CD4-positive, alpha-beta T cell treated with Interleukin-6 at 100 ng/mL for 8 hours (primary cell): ENCODE measurements around the gene MGST2.
"Not testable (repeated sequence)": the region's sequence is repeated elsewhere in the genome, so short reads cannot be mapped to it uniquely, and the experiment has no call there.

Source experiments
- DNase-seq: peaks from one replicate; pipeline ENCODE4 v3.0.0-alpha.2; 2020; ENCODE audit warnings: mixed read lengths, low spot score

Gene MGST2

DNA sequence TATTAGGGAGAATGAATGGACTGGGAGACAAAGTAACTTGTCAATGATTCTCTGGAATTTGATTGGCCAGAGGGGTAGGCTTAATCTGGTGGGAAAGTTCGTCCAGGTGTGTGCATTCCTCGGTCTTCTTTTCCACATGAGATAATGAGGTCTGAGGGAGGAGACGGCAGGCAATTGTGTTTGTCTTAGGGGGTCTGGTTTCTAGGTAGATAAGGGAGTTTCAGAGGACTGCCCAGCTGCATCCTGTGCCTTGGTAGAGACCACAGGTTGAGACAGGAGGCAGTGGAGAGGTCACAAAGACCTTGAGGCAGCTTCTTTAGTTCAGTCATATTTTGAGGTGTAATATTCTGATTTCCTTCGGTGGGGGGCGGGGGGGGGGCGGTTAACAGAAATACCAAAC lies 4.3 kb downstream of the MGST2 start:
- DNase-seq: no peak

DNA sequence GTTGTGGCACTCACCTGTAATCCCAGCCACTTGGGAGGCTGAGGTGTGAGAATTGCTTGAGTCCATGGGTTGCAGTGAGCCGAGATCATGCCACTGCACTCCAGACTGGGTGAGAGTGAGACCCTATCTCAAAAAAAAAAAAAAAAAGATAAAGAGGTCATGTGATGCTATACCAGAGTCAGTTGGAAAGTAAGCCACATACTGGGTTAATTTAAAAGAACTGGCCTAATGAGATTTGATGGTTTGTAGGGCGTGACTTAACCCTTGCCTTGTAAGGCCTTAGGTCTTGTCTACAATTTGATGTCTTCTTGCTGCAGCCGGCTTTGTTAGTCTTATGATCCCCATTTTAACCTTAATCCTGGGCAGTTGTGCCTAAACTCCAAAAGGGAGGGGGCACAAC lies 5.2 kb downstream of the MGST2 start:
- DNase-seq: no peak

DNA sequence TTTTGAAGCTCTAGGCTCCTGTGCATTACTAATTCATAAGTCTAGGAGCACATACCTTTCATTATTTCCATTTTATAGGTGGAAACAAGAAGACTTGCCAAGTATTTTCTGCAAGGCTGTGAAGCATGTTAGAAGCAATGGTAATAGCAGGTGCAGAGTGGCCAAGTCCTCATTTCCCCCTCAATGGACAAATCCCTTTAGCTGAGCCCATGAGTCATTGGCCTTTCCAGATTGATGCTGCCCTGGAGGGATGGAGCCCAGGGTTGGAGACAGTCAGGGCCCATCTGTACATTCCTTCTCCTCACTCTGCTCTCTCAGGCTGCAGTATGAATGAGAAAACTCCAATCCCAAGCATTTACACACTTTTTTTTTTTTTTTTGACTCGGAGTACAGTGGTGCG lies 6.6 kb downstream of the MGST2 start:
- DNase-seq: no peak

DNA sequence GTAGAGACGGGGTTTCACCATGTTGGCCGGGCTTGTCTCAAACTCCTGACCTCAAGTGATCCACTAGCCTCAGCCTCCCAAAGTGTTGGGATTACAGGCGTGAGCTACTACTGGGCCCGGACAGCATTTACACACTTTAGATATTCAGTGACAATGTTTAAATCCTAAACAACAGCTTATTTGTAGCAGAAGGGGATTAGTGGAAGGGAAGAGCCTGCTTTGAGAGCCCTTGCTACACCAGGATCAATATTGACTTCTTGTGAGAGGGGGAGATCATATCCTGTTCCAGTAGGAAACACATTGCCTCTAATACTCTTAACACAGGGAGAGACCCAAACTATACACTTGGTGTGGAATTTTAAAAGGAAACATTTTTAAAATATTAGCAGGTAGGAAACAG lies 7.1 kb downstream of the MGST2 start:
- DNase-seq: no peak

DNA sequence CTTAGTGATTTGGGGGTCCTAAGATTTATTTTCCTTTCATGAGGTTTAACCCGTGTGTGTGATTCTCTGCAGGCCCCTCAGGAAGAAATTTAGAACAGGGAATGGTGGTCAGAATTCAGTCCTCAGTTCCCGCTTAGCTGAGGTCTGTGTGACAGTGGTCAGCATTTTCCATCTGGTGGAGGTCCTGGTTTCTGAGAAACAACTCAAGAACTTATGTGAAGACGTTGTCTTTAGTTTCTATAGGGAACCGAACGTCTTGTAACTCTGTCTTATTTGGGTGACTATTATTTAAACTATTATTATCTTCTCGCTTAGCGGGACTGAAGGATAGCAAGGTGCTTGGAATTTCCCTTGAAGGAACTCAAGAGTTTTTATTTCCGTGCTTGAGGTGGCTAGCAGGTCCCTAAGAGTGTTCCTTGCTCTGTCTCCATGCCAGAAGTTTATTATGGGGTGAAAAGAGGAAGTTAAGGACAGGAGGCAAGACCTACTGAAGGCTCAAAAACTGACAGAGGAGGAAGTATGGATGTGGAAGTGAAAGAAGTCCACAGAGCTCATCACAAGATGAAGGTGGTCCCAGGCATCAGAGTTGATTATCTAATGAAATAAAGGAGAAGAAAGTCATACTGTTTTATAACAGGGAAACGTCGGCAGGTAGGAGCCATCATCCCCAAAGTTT lies 9.4 kb downstream of the MGST2 start:
- no peak for DNase-seq

DNA sequence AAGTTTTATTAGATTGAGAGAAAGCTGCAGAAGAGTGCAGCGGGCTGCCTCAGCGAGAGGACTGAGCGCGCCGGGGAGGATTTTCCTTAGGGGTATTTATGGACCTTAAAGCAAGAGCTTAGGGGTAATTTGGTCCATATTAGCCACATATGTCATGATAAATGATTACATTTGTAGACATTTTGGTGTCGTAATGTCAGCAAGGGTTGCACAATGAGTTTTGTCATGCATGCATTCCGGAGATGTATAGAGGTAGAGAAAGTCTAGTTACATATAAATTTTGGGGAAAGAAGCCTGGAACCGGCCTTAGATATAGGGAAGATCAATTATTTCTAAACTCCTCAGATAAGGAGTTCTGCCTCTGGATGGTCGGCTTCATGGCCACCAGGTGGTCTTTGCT lies 10.0 kb downstream of the MGST2 start:
- no peak for DNase-seq

DNA sequence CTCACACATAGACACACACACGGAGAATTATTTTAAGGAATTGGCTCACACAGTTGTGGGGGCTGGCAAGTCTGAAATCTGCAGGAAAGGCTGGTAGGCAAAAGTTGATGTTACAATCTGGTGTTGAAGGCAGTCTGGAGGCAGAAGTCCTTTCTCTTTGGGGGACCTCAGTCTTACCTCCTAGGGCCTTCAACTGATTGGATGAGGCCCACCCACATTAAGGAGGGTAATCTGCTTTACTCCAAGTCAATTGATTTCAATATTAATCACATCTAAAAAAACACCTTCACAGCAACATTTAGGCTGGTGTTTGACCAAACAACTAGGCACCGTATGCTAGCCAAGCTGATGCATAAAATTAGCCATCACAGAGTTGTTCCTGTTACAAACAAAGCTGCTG lies 10.7 kb downstream of the MGST2 start:
- no peak for DNase-seq

DNA sequence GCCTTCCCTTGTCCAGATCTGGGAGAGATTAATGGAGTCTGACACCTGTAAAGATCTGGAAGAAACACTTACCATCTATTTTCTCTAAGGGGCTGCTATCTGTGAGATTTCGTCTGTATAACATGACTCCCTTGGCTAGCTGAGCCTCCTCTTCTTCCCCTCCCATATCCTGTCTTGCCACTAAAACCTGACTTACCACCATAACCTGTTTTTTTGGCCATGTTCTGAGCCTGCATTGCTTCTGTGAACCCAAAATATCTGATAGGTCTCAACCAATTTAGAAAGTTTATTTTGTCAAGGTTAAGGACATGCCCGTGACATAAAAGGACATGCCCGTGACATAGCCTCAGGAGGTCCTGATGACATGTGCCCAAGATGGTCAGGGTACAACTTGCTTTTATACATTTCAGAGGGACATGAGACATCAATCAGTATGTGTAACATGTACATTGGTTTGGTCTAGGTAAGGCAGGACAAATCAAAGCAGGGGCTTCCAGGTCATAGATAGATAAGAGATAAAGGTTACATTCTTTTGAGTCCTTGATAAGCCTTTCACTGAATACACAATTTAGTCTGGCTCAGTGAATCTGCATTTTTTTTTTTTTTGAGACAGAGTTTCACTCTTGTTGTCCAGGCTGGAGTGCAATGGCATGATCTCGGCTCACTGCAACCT lies 11.4 kb downstream of the MGST2 start:
- no peak for DNase-seq

DNA sequence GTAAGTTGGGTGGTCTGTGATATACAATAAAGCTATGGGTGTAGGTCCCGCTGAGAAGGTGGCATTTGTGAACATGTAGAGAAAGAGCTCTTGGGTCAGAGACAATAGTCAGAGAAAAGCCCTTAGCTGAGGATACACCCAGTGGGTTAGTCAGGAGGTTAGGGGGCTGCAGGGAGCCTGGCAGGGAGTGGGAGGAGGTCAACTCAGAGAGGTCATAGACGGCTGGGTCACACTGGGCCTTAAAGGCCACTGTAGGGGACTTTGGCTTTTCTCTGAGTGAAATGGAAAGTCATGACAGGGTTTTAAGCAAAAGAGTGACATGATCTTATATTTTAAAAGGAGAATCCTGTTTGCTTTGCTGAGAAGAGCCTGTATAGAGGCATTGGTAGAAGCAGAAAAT lies 16.7 kb downstream of the MGST2 start:
- DNase-seq: no peak

DNA sequence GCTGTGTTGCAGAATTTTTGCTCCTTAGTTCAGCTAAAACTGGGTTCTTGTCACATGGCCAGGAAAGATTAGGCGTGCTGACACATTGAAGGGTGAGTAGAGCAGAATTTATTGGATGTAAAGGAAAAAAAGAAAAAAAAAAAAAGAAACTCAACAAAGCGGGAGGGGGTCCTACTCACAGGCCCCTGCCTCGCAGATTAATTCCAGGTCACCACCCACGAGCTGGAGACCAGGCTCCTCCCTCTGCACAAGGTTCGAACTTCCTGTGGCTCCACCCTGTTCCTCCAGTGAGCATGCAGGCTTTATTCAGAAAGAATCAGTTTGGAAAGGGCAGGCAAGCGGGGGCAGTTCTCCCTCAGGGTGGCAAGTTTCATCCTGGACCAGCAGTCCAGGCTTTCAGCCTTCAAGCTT lies 17.1 kb downstream of the MGST2 start:
- DNase-seq: no peak

DNA sequence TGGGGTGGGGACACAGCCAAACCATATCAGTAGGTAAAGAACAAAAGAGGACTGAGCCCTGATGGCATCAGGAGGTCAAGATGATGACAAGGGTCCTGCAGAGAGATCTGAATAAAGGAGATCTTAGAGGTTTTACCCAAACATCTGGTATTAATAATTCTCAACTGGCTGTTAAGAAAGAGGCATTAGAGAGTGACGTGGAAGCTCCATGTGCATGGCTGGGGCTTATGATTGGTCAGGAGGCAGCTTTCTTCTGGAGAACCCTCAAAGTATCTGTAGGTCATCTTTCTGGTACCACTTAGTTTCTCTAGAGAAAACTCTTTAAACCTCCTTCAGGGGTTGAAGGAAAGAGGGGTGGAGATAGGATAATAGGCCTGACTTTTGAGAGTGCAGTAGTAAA lies 18.7 kb downstream of the MGST2 start:
- DNase-seq: no peak

DNA sequence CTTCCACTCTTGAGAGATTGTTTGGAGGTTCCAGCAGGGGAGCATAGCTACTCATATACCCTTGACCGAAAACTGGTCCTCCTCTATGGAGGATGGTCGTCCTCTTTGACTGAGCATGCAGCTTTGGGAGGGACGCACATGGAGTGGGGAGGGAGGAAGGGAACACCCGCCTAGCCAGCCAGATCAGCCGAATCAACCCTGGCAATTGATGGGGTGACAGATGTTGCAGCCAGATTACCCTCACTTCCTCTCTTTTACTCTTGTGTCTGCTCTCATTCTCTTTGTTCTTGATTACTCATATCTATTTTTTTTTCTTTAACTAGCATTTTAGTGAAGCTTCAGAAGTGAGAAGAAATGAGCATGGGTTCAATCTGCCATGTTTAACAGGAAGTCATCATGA lies 19.6 kb downstream of the MGST2 start:
- DNase-seq: no peak

DNA sequence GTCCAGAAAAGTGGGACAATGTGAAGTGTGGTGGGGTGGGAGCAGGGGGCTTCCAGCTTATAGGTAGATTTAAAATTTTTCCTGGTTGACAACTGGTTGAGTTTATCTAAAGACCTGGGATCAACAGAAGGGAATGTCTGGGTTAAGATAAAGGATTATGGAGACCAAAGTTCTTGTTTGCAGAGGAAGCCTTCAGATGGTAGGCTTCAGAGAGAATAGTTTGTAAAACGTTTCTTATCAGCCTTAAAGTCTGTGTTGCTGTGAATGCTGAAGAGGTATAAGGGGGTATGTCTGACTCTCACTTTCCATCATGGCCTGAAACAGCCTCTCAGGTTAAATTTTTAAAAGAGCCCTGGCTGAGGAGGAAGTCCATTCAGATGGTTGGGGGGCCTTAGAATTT lies 20.5 kb downstream of the MGST2 start:
- no peak for DNase-seq

DNA sequence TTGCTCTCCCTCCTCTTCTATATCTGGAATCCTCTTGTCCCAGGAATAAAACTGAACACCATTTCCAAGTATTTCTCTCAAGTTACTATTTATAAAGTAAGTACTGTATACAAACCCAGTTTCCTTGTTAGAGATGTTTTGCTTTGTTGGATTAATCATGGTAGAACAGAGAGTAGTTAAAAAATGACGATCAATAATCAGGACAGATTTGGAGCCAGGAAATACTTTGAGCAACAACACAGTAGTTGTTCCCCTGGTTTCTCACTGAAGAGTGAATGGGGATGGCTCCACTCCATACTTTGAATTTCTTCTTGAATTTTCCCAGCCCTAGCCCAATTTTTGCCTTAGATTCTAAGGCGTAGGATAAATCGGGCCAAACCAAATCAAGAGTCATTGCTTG lies 21.4 kb downstream of the MGST2 start:
- no peak for DNase-seq

DNA sequence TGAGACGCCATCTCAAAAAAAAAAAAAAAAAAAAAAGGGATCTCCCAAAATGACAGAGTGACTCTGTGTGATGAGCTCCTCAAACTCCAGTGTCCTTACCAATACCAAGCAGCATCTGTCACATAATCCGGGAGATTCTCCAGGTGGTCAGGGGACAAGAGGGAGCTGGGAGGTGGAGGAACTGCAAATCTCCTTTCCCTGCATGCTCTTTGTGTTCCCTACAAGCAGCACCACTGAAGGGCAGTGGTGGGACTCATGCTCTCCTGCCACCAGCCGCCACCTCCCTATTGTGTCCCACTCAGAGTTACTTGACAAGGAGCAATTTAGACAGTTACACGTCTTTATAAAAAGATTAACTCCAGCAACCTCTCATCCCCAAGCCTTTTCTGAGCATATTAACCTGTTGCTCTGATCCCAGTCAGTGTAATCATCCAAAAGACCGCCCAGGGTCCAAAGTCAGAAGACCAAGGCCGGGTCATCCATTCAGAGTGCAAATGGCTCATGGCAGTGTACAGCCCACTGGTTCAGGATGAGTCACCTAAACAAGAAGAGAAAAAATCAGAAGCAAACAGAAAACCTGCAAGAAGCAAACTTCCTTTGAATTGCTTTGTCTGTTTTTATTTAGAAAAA lies 23.6 kb downstream of the MGST2 start:
- DNase-seq: no peak

DNA sequence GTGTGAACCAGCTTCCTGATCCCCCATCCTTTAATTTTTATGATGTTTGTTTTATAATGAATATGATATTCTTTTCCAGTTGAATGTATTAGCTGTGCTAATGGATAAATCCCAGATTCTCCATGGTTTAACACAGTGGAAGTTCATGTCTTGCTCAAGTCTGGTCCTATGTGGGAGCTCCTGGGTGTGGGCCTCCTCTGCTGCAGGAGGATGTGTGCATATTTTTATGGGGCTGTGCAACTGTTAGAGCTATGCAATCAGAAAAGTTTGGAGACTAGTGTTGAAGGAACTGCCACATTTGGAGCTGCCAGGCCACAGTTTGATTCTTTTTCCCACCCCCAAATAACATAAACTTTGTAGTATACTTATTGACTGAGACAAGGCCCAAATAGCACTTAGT lies 24.8 kb downstream of the MGST2 start:
- no peak for DNase-seq

DNA sequence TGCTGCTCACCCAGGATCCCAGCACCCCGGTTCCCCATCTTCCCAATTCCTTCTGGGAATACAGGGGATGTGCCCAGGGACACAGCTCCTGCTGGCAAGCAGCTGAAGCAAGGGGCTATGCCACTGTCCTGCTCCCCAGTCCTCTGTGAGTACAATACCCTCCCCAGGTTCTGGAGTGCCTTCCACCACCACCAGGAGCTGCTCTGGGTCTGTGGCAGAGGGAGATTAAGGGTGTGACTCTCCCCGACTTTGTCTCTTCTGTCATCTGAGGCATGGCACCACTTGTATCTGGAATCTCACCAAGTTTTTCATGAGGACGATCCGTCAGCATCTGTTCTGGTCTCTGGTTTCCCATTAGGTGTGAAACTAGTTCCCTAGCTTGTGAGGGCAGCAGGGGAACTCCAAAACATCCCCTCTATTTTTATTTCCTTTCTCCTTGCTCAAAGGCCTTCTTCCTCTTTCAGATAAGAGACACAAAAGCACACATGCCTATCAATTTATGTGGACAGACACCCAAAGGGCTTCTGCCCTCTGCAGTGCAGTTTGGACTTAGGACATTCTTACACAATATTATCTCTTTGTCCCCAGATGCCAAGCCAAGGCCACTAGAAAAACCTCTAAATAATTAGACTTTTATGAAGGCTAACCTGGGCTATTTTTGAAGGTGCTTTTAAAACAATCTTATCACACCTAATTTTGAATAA lies 26.8 kb downstream of the MGST2 start:
- DNase-seq: no peak

DNA sequence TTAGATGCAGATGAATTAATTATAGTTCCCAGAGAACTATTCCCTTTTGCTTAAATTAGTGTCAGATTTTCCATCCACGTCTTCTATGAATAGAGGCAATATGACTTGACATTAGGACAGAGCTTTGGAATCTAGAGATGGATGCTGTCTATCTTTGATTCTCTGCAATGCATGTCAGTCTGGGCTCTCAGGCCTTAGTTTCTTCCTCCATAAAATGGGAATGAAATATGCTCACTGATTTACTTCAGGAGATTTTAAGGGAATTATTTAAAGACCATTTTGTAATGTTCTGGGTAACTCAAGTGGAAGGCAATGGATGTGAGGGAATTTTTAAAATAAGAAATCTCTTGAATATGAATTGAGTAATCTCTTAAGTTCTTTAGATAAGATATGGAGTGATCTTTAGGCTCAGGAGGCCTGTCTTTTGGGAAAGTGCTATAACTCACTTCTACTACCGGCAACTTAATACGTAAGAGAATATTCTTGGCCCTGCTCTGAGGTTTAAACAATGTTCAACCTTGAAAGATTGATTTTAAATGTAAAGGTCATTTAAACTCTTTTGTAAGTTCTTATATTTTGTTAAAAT lies 29.0 kb downstream of the MGST2 start:
- DNase-seq: no peak

DNA sequence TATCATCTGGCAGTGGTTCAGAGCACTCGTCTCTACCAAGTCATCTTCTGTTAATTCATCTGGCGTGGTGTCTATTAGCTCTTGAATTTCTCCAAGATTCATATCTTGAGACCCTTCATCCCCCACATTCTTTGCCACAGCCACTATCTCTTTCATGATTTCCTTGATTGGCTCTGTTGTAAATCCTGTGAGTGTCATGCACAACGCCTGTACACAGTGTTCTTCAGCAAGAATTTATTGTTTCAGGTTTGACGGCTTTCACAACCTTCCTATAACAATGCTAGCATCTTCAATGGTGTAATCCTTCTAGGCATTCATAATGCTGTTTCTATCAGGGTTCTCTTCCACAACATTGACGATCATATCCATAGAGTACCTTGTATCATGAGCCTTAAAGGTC lies 30.9 kb downstream of the MGST2 start:
- DNase-seq: no peak

DNA sequence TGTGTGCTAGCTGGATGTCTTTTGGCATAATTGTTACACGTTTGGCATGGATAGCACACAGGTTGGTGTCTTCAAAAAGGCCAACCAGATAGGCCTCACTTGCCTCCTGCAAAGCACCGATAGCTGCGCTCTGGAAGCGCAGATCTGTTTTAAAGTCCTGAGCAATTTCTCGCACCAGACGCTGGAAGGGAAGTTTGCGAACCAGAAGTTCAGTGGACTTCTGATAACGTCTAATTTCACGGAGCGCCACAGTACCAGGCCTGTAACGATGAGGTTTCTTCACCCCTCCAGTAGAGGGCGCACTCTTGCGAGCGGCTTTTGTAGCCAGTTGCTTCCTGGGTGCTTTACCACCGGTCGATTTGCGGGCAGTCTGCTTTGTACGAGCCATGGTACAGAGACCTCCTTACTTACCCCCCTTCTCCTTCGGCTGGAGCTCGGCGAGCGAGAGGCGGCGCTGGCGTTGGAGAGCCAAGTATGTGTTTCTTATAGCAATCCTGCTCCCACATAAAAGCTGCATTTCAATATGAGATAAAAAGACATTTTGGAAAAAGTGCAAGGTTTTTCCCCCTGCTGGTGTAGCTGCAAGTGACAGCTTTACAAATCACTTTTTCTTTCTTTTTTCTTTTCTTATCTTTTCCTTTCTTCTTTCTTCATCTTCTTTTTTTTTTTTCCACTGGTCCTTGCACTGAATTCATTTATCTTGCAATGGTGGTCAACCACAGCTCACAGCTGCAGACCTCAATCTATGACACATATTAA lies 32.7 kb downstream of the MGST2 start:
- not testable (repeated sequence) for DNase-seq

DNA sequence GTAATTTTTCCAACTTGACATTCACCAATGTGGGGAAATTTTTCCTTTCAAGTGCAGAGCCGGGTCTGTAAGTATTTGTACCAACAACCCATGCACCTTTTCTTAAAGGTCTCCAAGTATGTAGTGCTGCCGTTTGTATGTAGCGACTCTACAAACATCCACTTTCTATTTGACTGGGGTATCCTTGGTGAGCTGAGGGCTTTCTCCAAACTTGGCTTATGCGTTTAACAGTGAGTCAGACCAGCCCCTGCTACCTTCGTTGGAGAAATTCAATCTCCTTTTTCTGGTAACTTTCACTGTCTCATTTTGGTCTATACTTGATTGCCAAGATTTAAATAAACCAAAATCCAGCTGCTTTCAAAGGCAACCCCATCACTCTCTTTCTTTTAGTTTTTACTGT lies 34.9 kb downstream of the MGST2 start:
- DNase-seq: no peak

DNA sequence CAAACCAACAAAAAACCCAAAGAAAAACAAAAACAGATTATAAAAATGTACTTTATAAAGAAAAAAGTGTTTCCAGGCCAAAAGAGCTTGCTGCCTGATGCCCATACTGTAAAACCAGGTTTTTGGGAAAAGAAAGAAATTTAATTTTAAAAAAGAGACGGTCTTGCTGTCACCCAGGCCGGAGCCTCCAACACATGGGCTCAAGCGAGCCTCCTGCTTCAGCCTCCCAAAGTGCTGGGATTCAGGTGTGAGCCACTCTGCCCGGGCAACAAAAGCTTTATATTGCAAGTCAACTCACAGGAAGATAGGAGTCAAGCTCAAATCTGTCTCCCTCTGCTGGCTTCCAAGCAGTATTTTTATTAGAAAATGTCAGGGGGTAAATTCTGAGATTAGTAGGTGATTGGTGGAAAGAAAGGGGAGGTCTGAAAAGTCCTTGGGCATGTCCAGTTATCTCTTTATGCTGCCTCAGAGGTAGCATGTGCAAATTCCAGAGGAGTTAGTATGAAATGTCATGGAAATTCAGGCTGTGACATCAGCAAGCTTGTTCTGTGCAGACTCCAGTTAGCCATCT lies 39.4 kb downstream of the MGST2 start:
- DNase-seq: no peak
